ENCODE measurements around the gene TGFB1. TPM values are rescaled to one million over a fixed set of nuclear protein-coding genes. Genes with fewer than 3 reads are reported as not detected.

TGFB1 gene
- polyA plus RNA-seq, 1 of the 3 experiments (the other 2 are of a cell fraction): 25.5 TPM

DNA sequence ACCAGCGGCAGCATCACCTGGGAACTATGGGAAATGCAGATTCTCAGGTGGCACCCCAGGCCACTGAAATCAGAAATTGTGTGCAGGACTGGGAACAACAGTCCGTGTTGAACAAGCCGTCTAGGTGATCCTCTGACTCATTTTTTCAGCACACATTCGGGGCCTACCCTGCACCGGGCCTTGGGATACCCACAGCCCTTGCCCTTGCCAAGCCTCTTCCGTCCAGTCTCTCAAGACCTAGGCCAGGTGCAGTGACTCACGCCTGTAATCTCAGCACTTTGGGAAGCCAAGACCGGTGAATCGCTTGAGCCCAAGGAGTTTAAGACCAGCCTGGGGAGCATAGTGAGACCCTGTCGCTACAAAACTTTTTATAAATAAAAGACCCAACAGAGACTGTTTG is 18.3 kb downstream of the TGFB1 start:
- H3K36me3 ChIP-seq (replicated peaks in 1 of 2; ENCODE audit: control insufficient read depth in 1 of 2, insufficient read depth in 2 of 2, low read length in 1 of 2): peaks cover 6 to 71% of the 10 kb centered on the region in 2 experiments
- peaks cover 93% of the 10 kb centered on the region for H3K79me2 ChIP-seq (ENCODE audit: insufficient read depth)
- WGBS (ENCODE audit: low lambda C conversion rate): 92% methylated on average over 10 of the region's 10 CpGs
- peaks cover 34% of the 10 kb centered on the region for H3F3A ChIP-seq (replicated peaks; ENCODE audit: insufficient read depth)
- no peaks in the 10 kb centered on the region for H3K27me3 ChIP-seq (ENCODE audit: insufficient read depth)
- ChIA-PET POLR2A (no interaction called here), CTCF (interaction anchor here (0.7 to 1.8 kb wide), 3 partner anchors 13 to 966 kb away, joined by 3 to 7 read pairs (median 6); no protein-coding TSS in a partner anchor)
- peaks cover 72% of the 10 kb centered on the region for H4K20me1 ChIP-seq (ENCODE audit: insufficient read depth)
- no peak for DNase-seq
- H3K4me3 ChIP-seq (ENCODE audit: low read depth in 2 of 2, low read length in 1 of 2): no peak overlapping the region
- no peak overlapping the region for H2AFZ ChIP-seq (ENCODE audit: low read depth)
- H3K9me3 ChIP-seq: no peaks in the 10 kb centered on the region
- no peaks in the 10 kb centered on the region for H3K9me2 ChIP-seq
- TF ChIP-seq YY1 (IDR thresholded peaks at IDR 0.05; ENCODE audit: low read depth) (no peak), SIN3A (IDR thresholded peaks at IDR 0.05; ENCODE audit: borderline replicate concordance, low read depth, low read length) (no peak), FOSL2 (IDR thresholded peaks at IDR 0.05; ENCODE audit: borderline replicate concordance, low read depth) (no peak), MEF2A (IDR thresholded peaks at IDR 0.05; ENCODE audit: borderline replicate concordance, low read depth) (no peak), NRF1 (IDR thresholded peaks at IDR 0.05; ENCODE audit: low read depth, low read length) (no peak), SMC3 (IDR thresholded peaks at IDR 0.05; ENCODE audit: low read depth, low read length) (no peak), TAF1 (IDR thresholded peaks at IDR 0.05; ENCODE audit: borderline replicate concordance, low read depth, low read length) (no peak), ELF1 (IDR thresholded peaks at IDR 0.05) (no peak)
- TF ChIP-seq, protein P1, sequence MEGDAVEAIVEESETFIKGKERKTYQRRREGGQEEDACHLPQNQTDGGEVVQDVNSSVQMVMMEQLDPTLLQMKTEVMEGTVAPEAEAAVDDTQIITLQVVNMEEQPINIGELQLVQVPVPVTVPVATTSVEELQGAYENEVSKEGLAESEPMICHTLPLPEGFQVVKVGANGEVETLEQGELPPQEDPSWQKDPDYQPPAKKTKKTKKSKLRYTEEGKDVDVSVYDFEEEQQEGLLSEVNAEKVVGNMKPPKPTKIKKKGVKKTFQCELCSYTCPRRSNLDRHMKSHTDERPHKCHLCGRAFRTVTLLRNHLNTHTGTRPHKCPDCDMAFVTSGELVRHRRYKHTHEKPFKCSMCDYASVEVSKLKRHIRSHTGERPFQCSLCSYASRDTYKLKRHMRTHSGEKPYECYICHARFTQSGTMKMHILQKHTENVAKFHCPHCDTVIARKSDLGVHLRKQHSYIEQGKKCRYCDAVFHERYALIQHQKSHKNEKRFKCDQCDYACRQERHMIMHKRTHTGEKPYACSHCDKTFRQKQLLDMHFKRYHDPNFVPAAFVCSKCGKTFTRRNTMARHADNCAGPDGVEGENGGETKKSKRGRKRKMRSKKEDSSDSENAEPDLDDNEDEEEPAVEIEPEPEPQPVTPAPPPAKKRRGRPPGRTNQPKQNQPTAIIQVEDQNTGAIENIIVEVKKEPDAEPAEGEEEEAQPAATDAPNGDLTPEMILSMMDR (IDR thresholded peaks at IDR 0.05): no peak
- H3K4me2 ChIP-seq: no peak overlapping the region
- no peak overlapping the region for H3K9ac ChIP-seq
- H3K4me1 ChIP-seq (ENCODE audit: control insufficient read depth in 1 of 2, insufficient read depth in 2 of 2, low read depth in 1 of 2, low read length in 1 of 2): no peaks in the 10 kb centered on the region; a peak in 1 of 4 replicates
- no peak overlapping the region for H3K27ac ChIP-seq (ENCODE audit: low read depth in 2 of 2, low read length in 1 of 2)

- peaks cover 65% of the 10 kb centered on the region for H4K20me1 ChIP-seq (ENCODE audit: insufficient read depth)
These were observed 18.9 kb downstream of the TGFB1 start for GRCh38 chr19:41334793-41335192.

More at GRCh38 chr19:41334793-41335192, 18.9 kb downstream of the TGFB1 start:
- Histone ChIP-seq H2AFZ (ENCODE audit: low read depth) (no peak overlapping the region), H3K4me1 (ENCODE audit: control insufficient read depth in 1 of 2, insufficient read depth in 2 of 2, low read depth in 1 of 2, low read length in 1 of 2) (no peaks in the 10 kb centered on the region; a peak in 1 of 4 replicates), H3K9me2 (no peaks in the 10 kb centered on the region), H3K4me2 (no peak overlapping the region), H3F3A (replicated peaks; ENCODE audit: insufficient read depth) (peaks cover 37% of the 10 kb centered on the region), H3K4me3 (ENCODE audit: low read depth in 2 of 2, low read length in 1 of 2) (no peak overlapping the region), H3K27me3 (ENCODE audit: insufficient read depth) (no peaks in the 10 kb centered on the region), H3K27ac (ENCODE audit: low read depth in 2 of 2, low read length in 1 of 2) (no peak overlapping the region), H3K9me3 (no peaks in the 10 kb centered on the region), H3K36me3 (replicated peaks in 1 of 2; ENCODE audit: control insufficient read depth in 1 of 2, insufficient read depth in 2 of 2, low read length in 1 of 2) (peaks cover 6 to 77% of the 10 kb centered on the region in 2 experiments), H3K9ac (no peak overlapping the region), H3K79me2 (ENCODE audit: insufficient read depth) (peaks cover 93% of the 10 kb centered on the region)
- ChIA-PET CTCF (interaction anchor here (0.7 kb wide), 1 partner anchor 965 kb away, joined by 3 read pairs; no protein-coding TSS in a partner anchor), POLR2A (no interaction called here)
- no peak for DNase-seq
- 88% methylated on average over 5 of the region's 5 CpGs for WGBS (ENCODE audit: low lambda C conversion rate)
- no peak for TF ChIP-seq RXRA (IDR thresholded peaks at IDR 0.05; ENCODE audit: borderline replicate concordance, low read depth)
- no peak for TF ChIP-seq SIN3A (IDR thresholded peaks at IDR 0.05; ENCODE audit: borderline replicate concordance, low read depth, low read length)
- TF ChIP-seq, protein P1 (IDR thresholded peaks at IDR 0.05): no peak
- no peak for TF ChIP-seq FOSL2 (IDR thresholded peaks at IDR 0.05; ENCODE audit: borderline replicate concordance, low read depth)

All from SK-N-SH (cell line).